Measurements from ENCODE around the gene SLC35F3. TPM values are rescaled to one million over a fixed set of nuclear protein-coding genes. Genes with fewer than 3 reads are reported as not detected.

The SLC35F3 gene
- total and polyA plus RNA-seq, 9 of the 15 experiments (the other 6 are each of a cell fraction or from before 2014, with no cell fraction given), result 0.04 to 0.07 (median 0.04) TPM; not detected in 6

DNA sequence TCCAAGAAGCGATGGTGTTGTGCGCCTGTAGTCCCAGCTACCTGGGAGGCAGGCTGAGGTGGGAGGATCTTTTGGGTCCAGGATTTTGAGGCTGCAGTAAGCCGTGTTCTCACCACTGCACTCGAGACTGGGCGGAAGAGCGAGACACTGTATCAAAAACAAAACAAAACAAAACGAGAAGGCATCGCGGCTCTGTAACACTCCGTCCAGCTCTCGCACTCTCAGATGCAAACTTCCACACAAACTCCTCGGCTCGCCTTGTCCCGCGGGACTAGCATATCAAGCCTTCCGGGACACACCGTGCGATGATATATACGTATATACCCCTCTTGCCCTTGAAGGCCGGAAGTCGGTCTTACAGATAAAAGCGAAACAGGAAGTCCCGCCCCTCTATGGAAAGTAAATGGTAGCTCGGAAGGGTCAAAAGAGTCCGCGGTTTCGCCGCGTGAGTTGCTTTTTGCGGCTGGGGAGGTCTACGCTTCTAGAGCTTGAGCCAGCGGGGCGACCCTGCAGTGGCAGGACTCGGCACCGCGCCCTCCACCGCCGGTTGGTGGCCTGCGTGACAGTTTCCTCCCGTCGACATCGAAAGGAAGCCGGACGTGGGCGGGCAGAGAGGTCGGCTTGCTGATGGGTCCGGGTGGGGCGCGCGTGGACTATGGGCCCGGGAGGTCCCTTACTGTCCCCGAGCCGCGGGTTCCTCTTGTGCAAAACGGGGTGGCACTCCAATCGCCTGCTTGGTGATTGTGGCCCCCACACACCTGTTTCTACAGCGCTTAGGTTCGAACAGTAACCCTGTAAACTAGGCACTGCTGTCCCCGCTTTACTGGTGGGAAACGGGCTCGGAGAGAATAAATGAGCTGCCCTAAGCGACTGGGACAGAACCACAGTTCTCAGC is 468.8 kb downstream of the SLC35F3 start, which contains the start of gene COA6 (continued):
- TF ChIP-seq, protein P1, sequence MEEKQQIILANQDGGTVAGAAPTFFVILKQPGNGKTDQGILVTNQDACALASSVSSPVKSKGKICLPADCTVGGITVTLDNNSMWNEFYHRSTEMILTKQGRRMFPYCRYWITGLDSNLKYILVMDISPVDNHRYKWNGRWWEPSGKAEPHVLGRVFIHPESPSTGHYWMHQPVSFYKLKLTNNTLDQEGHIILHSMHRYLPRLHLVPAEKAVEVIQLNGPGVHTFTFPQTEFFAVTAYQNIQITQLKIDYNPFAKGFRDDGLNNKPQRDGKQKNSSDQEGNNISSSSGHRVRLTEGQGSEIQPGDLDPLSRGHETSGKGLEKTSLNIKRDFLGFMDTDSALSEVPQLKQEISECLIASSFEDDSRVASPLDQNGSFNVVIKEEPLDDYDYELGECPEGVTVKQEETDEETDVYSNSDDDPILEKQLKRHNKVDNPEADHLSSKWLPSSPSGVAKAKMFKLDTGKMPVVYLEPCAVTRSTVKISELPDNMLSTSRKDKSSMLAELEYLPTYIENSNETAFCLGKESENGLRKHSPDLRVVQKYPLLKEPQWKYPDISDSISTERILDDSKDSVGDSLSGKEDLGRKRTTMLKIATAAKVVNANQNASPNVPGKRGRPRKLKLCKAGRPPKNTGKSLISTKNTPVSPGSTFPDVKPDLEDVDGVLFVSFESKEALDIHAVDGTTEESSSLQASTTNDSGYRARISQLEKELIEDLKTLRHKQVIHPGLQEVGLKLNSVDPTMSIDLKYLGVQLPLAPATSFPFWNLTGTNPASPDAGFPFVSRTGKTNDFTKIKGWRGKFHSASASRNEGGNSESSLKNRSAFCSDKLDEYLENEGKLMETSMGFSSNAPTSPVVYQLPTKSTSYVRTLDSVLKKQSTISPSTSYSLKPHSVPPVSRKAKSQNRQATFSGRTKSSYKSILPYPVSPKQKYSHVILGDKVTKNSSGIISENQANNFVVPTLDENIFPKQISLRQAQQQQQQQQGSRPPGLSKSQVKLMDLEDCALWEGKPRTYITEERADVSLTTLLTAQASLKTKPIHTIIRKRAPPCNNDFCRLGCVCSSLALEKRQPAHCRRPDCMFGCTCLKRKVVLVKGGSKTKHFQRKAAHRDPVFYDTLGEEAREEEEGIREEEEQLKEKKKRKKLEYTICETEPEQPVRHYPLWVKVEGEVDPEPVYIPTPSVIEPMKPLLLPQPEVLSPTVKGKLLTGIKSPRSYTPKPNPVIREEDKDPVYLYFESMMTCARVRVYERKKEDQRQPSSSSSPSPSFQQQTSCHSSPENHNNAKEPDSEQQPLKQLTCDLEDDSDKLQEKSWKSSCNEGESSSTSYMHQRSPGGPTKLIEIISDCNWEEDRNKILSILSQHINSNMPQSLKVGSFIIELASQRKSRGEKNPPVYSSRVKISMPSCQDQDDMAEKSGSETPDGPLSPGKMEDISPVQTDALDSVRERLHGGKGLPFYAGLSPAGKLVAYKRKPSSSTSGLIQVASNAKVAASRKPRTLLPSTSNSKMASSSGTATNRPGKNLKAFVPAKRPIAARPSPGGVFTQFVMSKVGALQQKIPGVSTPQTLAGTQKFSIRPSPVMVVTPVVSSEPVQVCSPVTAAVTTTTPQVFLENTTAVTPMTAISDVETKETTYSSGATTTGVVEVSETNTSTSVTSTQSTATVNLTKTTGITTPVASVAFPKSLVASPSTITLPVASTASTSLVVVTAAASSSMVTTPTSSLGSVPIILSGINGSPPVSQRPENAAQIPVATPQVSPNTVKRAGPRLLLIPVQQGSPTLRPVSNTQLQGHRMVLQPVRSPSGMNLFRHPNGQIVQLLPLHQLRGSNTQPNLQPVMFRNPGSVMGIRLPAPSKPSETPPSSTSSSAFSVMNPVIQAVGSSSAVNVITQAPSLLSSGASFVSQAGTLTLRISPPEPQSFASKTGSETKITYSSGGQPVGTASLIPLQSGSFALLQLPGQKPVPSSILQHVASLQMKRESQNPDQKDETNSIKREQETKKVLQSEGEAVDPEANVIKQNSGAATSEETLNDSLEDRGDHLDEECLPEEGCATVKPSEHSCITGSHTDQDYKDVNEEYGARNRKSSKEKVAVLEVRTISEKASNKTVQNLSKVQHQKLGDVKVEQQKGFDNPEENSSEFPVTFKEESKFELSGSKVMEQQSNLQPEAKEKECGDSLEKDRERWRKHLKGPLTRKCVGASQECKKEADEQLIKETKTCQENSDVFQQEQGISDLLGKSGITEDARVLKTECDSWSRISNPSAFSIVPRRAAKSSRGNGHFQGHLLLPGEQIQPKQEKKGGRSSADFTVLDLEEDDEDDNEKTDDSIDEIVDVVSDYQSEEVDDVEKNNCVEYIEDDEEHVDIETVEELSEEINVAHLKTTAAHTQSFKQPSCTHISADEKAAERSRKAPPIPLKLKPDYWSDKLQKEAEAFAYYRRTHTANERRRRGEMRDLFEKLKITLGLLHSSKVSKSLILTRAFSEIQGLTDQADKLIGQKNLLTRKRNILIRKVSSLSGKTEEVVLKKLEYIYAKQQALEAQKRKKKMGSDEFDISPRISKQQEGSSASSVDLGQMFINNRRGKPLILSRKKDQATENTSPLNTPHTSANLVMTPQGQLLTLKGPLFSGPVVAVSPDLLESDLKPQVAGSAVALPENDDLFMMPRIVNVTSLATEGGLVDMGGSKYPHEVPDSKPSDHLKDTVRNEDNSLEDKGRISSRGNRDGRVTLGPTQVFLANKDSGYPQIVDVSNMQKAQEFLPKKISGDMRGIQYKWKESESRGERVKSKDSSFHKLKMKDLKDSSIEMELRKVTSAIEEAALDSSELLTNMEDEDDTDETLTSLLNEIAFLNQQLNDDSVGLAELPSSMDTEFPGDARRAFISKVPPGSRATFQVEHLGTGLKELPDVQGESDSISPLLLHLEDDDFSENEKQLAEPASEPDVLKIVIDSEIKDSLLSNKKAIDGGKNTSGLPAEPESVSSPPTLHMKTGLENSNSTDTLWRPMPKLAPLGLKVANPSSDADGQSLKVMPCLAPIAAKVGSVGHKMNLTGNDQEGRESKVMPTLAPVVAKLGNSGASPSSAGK (IDR thresholded peaks at IDR 0.05), result peak; percentile 70
- TF ChIP-seq HMG20B (CRISPR knock-in tag; IDR thresholded peaks at IDR 0.05) (0 out of 2 replicates have a peak, but pooled peaks have one; percentile 50), CHCHD3 (CRISPR knock-in tag; IDR thresholded peaks at IDR 0.05) (peak; percentile 82), SMC3 (conservative IDR thresholded peaks at IDR 0.05; ENCODE audit: insufficient read depth, low read depth, low read length) (no peak)
- TF ChIP-seq, protein P2, sequence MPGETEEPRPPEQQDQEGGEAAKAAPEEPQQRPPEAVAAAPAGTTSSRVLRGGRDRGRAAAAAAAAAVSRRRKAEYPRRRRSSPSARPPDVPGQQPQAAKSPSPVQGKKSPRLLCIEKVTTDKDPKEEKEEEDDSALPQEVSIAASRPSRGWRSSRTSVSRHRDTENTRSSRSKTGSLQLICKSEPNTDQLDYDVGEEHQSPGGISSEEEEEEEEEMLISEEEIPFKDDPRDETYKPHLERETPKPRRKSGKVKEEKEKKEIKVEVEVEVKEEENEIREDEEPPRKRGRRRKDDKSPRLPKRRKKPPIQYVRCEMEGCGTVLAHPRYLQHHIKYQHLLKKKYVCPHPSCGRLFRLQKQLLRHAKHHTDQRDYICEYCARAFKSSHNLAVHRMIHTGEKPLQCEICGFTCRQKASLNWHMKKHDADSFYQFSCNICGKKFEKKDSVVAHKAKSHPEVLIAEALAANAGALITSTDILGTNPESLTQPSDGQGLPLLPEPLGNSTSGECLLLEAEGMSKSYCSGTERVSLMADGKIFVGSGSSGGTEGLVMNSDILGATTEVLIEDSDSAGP (CRISPR knock-in tag; IDR thresholded peaks at IDR 0.05), result no peak
- TF ChIP-seq, protein P3, sequence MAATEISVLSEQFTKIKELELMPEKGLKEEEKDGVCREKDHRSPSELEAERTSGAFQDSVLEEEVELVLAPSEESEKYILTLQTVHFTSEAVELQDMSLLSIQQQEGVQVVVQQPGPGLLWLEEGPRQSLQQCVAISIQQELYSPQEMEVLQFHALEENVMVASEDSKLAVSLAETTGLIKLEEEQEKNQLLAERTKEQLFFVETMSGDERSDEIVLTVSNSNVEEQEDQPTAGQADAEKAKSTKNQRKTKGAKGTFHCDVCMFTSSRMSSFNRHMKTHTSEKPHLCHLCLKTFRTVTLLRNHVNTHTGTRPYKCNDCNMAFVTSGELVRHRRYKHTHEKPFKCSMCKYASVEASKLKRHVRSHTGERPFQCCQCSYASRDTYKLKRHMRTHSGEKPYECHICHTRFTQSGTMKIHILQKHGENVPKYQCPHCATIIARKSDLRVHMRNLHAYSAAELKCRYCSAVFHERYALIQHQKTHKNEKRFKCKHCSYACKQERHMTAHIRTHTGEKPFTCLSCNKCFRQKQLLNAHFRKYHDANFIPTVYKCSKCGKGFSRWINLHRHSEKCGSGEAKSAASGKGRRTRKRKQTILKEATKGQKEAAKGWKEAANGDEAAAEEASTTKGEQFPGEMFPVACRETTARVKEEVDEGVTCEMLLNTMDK (IDR thresholded peaks at IDR 0.05; ENCODE audit: borderline replicate concordance, insufficient read depth, low read depth, low read length, poor library complexity, severe bottlenecking), result peak; percentile 40
- TF ChIP-seq, protein P4, sequence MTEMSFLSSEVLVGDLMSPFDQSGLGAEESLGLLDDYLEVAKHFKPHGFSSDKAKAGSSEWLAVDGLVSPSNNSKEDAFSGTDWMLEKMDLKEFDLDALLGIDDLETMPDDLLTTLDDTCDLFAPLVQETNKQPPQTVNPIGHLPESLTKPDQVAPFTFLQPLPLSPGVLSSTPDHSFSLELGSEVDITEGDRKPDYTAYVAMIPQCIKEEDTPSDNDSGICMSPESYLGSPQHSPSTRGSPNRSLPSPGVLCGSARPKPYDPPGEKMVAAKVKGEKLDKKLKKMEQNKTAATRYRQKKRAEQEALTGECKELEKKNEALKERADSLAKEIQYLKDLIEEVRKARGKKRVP (CRISPR knock-in tag; IDR thresholded peaks at IDR 0.05), result peak; percentile 21; the same call in 1 of the 2 replicates

Measured in K562 (cell line).